Stimulated activated CD4-positive, alpha-beta T cell treated with anti-CD3 and anti-CD28 coated beads, Interleukin-15, amount 100 ng/mL, for 48 hours (primary cell): ENCODE data around the gene ARL8A.
"Not testable (repeated sequence)": the region's sequence is repeated elsewhere in the genome, so short reads cannot be mapped to it uniquely, and the experiment has no call there.

Experiments
- DNase-seq, 2 donors: peaks; one replicate each; pipeline ENCODE4 v3.0.0-alpha.2; 2020; ENCODE audit warnings: low read depth in 2 of 2

Gene ARL8A

GRCh38 chr1:202144402-202145067 lies at the start of gene ARL8A:
TSS of gene ARL8A (minus strand) at chr1:202144737. CDS start at chr1:202144572, 165 bp downstream.
- peak in 1 of 2 donors; percentile 58 for DNase-seq

DNA sequence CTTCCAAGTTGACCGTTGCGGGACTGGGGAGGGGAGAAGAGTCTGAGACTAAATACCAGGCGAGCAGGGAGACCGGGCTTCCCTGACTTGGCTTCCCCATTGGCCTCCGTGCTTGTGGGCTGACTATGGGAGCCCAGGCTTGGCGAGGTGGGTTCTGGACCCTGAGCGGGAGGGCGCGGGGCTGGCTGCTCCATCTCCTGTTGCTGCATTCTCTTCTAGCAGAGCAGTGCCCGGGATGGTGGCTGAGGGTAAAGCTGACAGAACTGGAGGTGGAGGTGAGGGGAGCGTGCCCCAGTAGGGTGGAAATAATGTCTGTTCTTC lies 49.8 kb upstream of the ARL8A start:
- no peak for DNase-seq

GRCh38 chr1:202193614-202194327 lies 49.2 kb upstream of the ARL8A start, which contains the start of gene LGR6:
TSS of gene LGR6 (plus strand) at chr1:202193799. CDS start at chr1:202193990, 191 bp downstream.
- DNase-seq = no peak

DNA sequence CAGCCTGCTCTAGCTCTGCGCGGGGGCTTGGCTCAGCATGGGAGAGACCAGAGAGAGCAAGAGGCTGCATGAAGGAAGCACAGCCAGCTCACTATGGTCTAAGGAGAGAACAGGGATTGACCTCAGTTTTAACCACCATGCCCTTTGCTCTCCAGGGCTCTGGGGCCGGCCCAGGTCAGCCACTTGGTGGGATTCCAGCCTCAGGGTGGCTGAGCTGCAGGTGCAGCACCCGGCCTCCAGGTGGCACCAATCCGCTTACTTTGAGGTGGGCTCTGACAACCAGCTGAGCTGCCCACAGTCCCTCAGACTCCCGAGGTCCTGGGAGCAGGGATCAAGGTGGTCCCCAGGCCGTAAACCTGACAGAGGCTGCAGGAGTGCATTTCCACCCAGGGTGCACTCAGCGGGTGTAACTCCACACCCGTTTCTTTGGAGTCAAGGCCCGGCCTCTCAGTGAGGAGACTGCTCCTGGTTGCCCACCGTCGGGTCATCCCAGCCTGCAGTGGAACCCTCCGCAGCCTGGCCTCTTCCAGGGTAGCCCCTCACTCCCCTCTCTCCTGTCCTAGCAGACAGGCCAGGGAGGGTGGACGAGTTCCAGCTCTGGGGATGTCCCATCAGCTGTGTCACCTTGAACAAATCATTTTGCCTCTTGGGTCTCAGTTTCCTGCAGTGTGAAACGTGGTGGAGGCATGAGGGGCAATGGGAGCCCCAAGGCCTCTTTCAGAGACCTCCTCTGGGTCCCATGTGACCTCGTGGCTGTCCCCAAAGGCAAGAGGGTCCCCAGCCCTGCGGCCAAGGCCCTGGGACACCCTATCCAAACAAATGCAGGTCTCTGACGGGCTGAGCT lies 48.5 kb upstream of the ARL8A start:
- DNase-seq = peak; percentile 27 to 42

DNA sequence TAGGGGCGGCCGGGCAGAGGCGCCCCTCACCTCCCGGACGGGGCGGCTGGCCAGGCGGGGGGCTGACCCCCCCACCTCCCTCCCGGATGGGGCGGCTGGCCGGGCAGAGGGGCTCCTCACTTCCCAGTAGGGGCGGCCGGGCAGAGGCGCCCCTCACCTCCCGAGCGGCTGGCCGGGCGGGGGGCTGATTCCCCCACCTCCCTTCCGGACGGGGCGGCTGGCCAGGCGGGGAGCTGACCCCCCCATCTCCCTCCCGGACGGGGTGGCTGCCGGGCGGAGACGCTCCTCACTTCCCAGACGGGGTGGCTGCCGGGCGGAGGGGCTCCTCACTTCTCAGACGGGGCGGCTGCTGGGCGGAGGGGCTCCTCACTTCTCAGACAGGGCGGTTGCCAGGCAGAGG lies 46.9 kb upstream of the ARL8A start:
- DNase-seq = not testable (repeated sequence)

- DNase-seq = no peak
Observed at GRCh38 chr1:202189918-202190715, 45.6 kb upstream of the ARL8A start.

- DNase-seq = peak; percentile 45 to 75
Observed at GRCh38 chr1:202189001-202189790, 44.7 kb upstream of the ARL8A start.

DNA sequence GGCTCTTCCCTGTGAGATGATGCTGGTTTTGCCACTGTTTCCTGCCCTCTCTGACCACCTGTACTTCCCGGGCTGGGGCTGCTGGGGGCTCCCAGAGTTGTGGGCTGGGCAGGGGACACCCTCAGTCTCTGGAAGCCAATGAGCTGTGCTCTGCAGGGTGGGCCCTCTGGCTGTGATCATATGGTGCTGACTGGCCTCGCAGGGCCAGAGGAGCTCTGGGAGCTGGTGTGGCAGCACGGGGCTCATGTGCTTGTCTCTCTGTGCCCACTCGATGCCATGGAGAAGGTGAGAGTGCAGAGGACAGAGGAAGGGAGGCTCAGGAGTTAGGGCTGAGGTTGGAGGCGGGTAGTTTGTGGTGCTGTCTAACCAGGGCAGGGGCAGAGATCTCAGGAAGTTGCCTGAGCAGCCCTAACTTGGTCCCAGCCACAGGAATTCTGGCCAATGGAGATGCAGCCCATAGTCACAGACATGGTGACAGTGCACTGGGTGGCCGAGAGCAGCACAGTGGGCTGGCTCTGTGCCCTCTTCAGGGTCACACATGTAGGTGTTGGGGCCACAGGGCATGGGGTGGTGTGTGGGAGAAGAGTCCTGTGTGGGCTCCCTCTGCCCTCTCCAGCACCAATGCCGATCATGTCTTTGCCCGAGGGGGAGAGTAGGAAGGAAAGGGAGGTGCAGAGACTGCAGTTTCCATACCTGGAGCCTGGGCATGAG lies 43.3 kb upstream of the ARL8A start:
- no peak for DNase-seq

- no peak for DNase-seq
Observed at GRCh38 chr1:202187041-202187671, 42.6 kb upstream of the ARL8A start.

- no peak for DNase-seq
Observed at GRCh38 chr1:202186327-202186726, 41.8 kb upstream of the ARL8A start.

DNA sequence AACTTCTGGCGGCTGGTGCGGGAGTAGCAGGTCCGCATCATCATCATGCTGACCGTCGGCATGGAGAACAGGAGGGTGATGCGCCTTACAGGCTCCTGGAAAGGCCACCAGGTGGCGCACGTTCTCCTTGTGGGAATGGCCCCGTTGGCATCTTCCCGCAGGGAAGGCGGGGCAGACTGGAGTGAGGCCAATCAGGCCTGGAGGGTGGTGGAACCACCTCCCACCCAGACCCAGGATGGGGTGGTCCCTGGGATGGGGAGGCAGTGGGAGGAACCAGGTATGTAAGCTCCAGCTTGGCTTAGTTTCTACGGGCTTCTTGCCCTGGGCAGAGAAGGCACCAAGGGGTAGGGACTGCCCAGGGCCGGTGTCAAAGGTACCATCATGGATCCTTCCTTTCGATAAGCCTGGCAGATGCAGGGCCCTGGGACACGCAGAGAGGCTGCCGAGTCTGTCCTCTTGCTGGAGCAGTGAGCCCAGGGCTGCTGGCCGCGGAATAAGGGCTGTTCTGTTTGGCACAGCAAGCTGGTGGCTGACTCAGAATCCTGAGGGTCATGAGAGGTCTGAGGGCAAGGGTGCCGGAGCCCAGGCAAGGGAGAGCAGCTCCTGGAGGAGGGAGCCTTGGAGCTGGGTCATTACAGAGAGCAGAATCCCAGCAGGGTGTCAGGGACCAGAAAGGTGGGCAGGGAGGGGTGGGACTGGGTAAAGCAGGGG lies 40.4 kb upstream of the ARL8A start:
- peak; percentile 61 to 65 for DNase-seq

- DNase-seq = no peak
Observed at GRCh38 chr1:202182040-202182877, 37.7 kb upstream of the ARL8A start.

- DNase-seq = no peak
Observed at GRCh38 chr1:202181586-202181985, 37.0 kb upstream of the ARL8A start.

DNA sequence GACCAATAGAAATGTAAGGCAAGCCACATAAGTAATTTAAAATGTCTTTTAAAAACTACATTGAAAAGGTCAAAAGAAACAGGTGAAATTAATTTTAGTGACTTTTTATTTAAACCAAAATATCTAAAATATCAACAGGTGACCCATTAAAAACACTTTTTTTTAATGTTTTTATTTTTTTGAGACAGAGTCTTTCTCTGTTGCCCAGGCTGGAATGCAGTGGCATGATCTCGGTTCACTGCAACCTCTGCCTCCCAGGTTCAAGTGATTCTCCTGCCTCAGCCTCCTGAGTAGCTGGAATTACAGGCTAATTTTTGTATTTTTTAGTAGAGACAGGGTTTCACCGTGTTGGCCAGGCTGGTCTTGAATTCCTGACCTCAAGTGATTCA lies 36.2 kb upstream of the ARL8A start:
- not testable (repeated sequence) for DNase-seq

- no peak for DNase-seq
Observed at GRCh38 chr1:202179828-202180750, 35.6 kb upstream of the ARL8A start.

GRCh38 chr1:202176949-202177927 lies 32.7 kb upstream of the ARL8A start:
- no peak for DNase-seq
